Measurements from ENCODE around the gene POLR3GL.
"Not testable (repeated sequence)": the region's sequence is repeated elsewhere in the genome, so short reads cannot be mapped to it uniquely, and the experiment has no call there.

POLR3GL gene

GRCh38 chr1:145918144-145918991, 46.1 kb upstream of the POLR3GL start, which contains the start of gene PEX11B:
PEX11B (minus strand) TSS chr1:145918717; CDS start chr1:145918688, 29 bp downstream.
- Histone ChIP-seq H3K27ac (replicated peaks; ENCODE audit: low read length) (no peak within 1 kb of the TSS), H3K36me3 (replicated peaks in 1 of 2; ENCODE audit: control insufficient read depth in 2 of 2, insufficient read depth in 2 of 2, low read length in 2 of 2) (peaks cover 0 to 51% of the 10 kb centered on the region in 2 donors), H3K18ac (ENCODE audit: low read length) (peak within 1 kb of the TSS; percentile 80), H4K91ac (ENCODE audit: low read depth, low read length, poor library complexity) (no peak within 1 kb of the TSS), H2BK5ac (ENCODE audit: low read length) (peak within 1 kb of the TSS; percentile 29), H3K23ac (ENCODE audit: low read depth, low read length, poor library complexity) (peak within 1 kb of the TSS; percentile 8), H3K14ac (ENCODE audit: low read length) (no peak within 1 kb of the TSS), H3K79me1 (ENCODE audit: low read depth, low read length) (no peaks in the 10 kb centered on the region), H2BK12ac (ENCODE audit: low read length) (no peak within 1 kb of the TSS), H2AFZ (ENCODE audit: low read length) (peak within 1 kb of the TSS; percentile 91), H3K9ac (ENCODE audit: low read depth, low read length, poor library complexity) (peak within 1 kb of the TSS; percentile 87), H3K4me2 (ENCODE audit: insufficient read depth, low read length, poor library complexity, severe bottlenecking) (peak within 1 kb of the TSS; percentile 89), H3K4me1 (ENCODE audit: control insufficient read depth in 2 of 2, insufficient read depth in 1 of 2, low read depth in 1 of 2, low read length in 2 of 2) (peaks cover 2 to 11% of the 10 kb centered on the region in 2 donors), H2BK15ac (ENCODE audit: low read length) (no peak within 1 kb of the TSS), H3K4ac (ENCODE audit: low read length) (no peak within 1 kb of the TSS), H3K4me3 (ENCODE audit: low read length in 2 of 2) (peak within 1 kb of the TSS; percentile 68 to 91), H2AK5ac (ENCODE audit: low read depth, low read length) (peak within 1 kb of the TSS; percentile 53), H4K8ac (ENCODE audit: low read depth, low read length) (no peak within 1 kb of the TSS), H2BK120ac (ENCODE audit: low read depth, low read length) (no peak within 1 kb of the TSS), H3K27me3 (ENCODE audit: control insufficient read depth in 3 of 3, insufficient read depth in 3 of 3, low read depth in 1 of 3, low read length in 3 of 3) (no peaks in the 10 kb centered on the region), H3K9me3 (replicated peaks in 1 of 2; ENCODE audit: control insufficient read depth in 2 of 2, insufficient read depth in 1 of 2, low read depth in 1 of 2, low read length in 2 of 2) (no peaks in the 10 kb centered on the region)
- DNase-seq (ENCODE audit: low spot score), result peak; percentile 69
- no CpG with 5 or more reads among the region's 51 CpGs for WGBS, 2 donors (ENCODE audit: extremely low coverage in 2 of 2, insufficient read length in 2 of 2, insufficient replicate concordance in 1 of 2)

GRCh38 chr1:145918992-145919939, 45.2 kb upstream of the POLR3GL start:
- Histone ChIP-seq H3K4ac (ENCODE audit: low read length) (no peak overlapping the region), H3K36me3 (replicated peaks in 1 of 2; ENCODE audit: control insufficient read depth in 2 of 2, insufficient read depth in 2 of 2, low read length in 2 of 2) (peaks cover 0 to 54% of the 10 kb centered on the region in 2 donors), H3K9ac (ENCODE audit: low read depth, low read length, poor library complexity) (peak overlapping the region; percentile 73), H2BK15ac (ENCODE audit: low read length) (no peak overlapping the region), H4K91ac (ENCODE audit: low read depth, low read length, poor library complexity) (no peak overlapping the region), H3K4me1 (ENCODE audit: control insufficient read depth in 2 of 2, insufficient read depth in 1 of 2, low read depth in 1 of 2, low read length in 2 of 2) (peaks cover 2 to 11% of the 10 kb centered on the region in 2 donors), H3K79me1 (ENCODE audit: low read depth, low read length) (no peaks in the 10 kb centered on the region), H3K27me3 (ENCODE audit: control insufficient read depth in 3 of 3, insufficient read depth in 3 of 3, low read depth in 1 of 3, low read length in 3 of 3) (no peaks in the 10 kb centered on the region), H2AFZ (ENCODE audit: low read length) (peak overlapping the region; percentile 91), H3K4me3 (ENCODE audit: low read length in 2 of 2) (peak overlapping the region; percentile 68 to 91), H3K18ac (ENCODE audit: low read length) (peak overlapping the region; percentile 79), H3K9me3 (replicated peaks in 1 of 2; ENCODE audit: control insufficient read depth in 2 of 2, insufficient read depth in 1 of 2, low read depth in 1 of 2, low read length in 2 of 2) (no peaks in the 10 kb centered on the region), H2BK5ac (ENCODE audit: low read length) (peak overlapping the region; percentile 29), H3K14ac (ENCODE audit: low read length) (no peak overlapping the region), H2BK12ac (ENCODE audit: low read length) (no peak overlapping the region), H4K8ac (ENCODE audit: low read depth, low read length) (no peak overlapping the region), H3K23ac (ENCODE audit: low read depth, low read length, poor library complexity) (no peak overlapping the region), H2AK5ac (ENCODE audit: low read depth, low read length) (no peak overlapping the region), H3K4me2 (ENCODE audit: insufficient read depth, low read length, poor library complexity, severe bottlenecking) (peak overlapping the region; percentile 89), H3K27ac (replicated peaks; ENCODE audit: low read length) (no peak overlapping the region), H2BK120ac (ENCODE audit: low read depth, low read length) (no peak overlapping the region)
- peak; percentile 17 for DNase-seq (ENCODE audit: low spot score)
- WGBS, 2 donors (ENCODE audit: extremely low coverage in 2 of 2, insufficient read length in 2 of 2, insufficient replicate concordance in 1 of 2), result no CpG with 5 or more reads among the region's 33 CpGs

- DNase-seq (ENCODE audit: low spot score); H4K8ac ChIP-seq (ENCODE audit: low read depth, low read length); H3K9me3 ChIP-seq (replicated peaks in 1 of 2; ENCODE audit: control insufficient read depth in 2 of 2, insufficient read depth in 1 of 2, low read depth in 1 of 2, low read length in 2 of 2); H2AFZ ChIP-seq (ENCODE audit: low read length); H3K27ac ChIP-seq (replicated peaks; ENCODE audit: low read length); H3K18ac ChIP-seq (ENCODE audit: low read length); H3K79me1 ChIP-seq (ENCODE audit: low read depth, low read length); H2AK5ac ChIP-seq (ENCODE audit: low read depth, low read length); H3K27me3 ChIP-seq (ENCODE audit: control insufficient read depth in 3 of 3, insufficient read depth in 3 of 3, low read depth in 1 of 3, low read length in 3 of 3); H2BK12ac ChIP-seq (ENCODE audit: low read length); H3K4me2 ChIP-seq (ENCODE audit: insufficient read depth, low read length, poor library complexity, severe bottlenecking); H3K4ac ChIP-seq (ENCODE audit: low read length); H4K91ac ChIP-seq (ENCODE audit: low read depth, low read length, poor library complexity); H3K9ac ChIP-seq (ENCODE audit: low read depth, low read length, poor library complexity); H2BK120ac ChIP-seq (ENCODE audit: low read depth, low read length); H2BK15ac ChIP-seq (ENCODE audit: low read length); H2BK5ac ChIP-seq (ENCODE audit: low read length); H3K23ac ChIP-seq (ENCODE audit: low read depth, low read length, poor library complexity); H3K4me3 ChIP-seq (ENCODE audit: low read length in 2 of 2); H3K14ac ChIP-seq (ENCODE audit: low read length): not testable (repeated sequence)
- Histone ChIP-seq H3K36me3 (replicated peaks in 1 of 2; ENCODE audit: control insufficient read depth in 2 of 2, insufficient read depth in 2 of 2, low read length in 2 of 2) (peaks cover 0 to 49% of the 10 kb centered on the region in 2 donors), H3K4me1 (ENCODE audit: control insufficient read depth in 2 of 2, insufficient read depth in 1 of 2, low read depth in 1 of 2, low read length in 2 of 2) (peaks cover 2 to 11% of the 10 kb centered on the region in 2 donors)
- WGBS, 2 donors (ENCODE audit: extremely low coverage in 2 of 2, insufficient read length in 2 of 2, insufficient replicate concordance in 1 of 2), result no CpG with 5 or more reads among the region's 4 CpGs
These were observed 44.2 kb upstream of the POLR3GL start for GRCh38 chr1:145920297-145920696.

Data from neuronal stem cell (in vitro differentiated cells).